ENCODE measurements around the gene SLIT1.

SLIT1 gene

GRCh38 chr10:97017474-97017903 lies 168.3 kb downstream of the SLIT1 start:
- DNase-seq = no peak

DNA sequence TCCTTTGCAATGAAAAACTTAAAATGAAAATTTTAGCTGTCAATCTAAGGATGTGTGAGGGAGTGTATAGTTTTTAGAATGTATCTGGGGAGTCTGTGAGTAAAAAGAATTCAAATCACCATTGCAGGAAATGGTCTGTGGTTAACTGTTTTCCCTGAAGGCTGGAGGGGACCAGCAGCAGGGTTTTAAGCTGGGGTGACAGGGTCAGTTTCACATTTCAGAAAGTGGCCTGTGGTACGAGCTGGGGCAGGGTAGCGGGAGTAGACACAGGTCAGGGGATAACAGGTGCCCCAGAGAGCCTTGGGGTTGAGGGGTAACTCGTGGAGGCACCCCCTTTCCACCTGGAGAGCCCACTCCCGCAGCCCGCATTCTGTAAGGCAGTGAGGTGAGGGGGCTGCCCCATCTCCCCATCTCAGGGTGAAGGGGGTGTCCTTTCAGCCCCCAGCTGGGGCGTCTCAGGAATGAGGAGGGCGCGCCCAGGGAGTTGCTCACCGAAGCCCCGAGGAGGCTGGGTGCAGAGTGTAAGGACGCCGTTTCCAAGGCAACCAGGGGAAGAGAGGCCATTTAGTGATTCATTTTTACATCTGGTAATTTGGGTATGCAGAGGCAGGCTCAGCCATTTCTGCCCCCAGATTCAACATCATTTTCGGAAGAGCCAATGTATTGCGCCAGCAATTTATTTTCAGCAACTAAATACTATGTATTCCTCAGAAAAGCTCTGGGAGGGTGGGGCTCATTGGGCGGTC lies 168.9 kb downstream of the SLIT1 start:
- no peak for DNase-seq

DNA sequence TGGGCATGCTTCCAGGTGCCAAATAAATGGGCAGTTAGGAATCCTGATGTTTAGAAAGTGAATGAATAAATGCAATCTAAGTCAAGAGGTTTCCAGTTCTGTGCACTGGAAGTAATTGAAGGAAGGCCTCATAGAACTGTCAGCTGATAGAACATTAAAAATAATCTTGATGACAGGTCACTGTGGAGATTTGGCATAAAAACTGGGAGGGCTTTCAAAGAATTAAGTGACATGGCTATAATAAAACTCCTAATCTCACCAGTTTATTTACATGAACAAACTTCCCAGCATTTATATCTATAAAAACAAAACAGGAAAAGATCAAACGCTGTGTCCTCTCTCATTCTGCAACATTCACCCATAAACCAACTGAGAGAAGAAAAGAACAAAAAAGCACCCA lies 170.5 kb downstream of the SLIT1 start:
- DNase-seq = no peak

GRCh38 chr10:97013983-97014382 lies 171.8 kb downstream of the SLIT1 start:
- no peak for DNase-seq

DNA sequence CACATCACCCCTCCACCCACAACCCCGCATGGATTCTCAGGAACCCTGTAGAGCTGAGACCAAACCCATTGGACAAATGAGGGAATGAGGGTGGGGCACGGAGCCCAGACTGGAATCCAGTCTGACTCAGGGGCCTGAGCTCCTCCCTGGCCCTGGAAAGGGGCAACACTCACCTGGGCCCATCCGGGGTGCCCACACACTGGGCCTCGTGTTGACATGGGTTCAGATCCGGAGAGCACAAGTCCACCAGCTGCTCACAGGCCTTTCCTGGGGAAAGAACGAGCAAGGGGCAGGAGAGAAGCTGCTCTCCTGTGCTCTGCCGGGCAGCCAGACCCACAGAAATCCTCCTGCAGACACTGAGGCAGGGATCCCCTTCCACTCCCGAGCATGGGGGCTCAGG lies 172.2 kb downstream of the SLIT1 start:
- no peak for DNase-seq

DNA sequence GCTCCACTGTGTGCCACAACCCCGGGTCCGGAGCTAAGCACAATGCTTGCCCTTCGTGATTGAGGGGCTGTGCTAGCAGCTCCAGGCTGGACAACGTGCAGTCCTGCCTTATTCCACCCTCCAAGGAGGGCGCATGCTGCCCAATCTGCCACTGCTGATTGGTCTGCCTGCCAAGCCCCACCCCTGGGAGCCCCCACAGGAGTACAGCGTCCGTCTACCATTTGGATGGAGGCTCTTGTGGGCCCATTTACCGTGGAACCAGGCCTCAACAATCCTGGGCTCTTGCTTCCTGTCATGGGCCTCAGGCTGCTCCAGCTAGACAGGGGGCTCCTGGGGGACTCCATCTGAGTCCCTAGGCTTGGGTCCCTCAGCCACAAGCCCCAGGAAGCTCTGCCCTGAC lies 173.3 kb downstream of the SLIT1 start:
- DNase-seq = no peak

DNA sequence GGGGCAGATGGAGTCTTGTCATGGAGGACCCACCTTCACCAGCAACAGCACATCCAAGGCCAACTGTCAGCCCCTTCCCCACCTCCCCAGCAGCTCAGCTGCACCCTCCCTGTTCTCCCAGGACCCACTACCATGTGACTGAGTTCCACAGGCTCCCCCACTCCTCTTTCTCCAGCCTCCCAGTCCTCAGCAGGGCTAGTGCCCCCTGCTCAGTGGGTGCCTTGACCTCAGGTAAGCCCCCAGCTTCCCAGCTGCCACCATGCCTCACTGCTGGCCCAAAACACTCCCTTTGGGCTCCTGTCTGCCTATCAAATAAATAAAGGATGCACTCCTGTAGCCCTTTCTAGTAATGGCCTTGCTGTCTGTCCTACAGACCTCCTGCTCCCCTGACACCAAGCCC lies 174.4 kb downstream of the SLIT1 start:
- DNase-seq = no peak

DNA sequence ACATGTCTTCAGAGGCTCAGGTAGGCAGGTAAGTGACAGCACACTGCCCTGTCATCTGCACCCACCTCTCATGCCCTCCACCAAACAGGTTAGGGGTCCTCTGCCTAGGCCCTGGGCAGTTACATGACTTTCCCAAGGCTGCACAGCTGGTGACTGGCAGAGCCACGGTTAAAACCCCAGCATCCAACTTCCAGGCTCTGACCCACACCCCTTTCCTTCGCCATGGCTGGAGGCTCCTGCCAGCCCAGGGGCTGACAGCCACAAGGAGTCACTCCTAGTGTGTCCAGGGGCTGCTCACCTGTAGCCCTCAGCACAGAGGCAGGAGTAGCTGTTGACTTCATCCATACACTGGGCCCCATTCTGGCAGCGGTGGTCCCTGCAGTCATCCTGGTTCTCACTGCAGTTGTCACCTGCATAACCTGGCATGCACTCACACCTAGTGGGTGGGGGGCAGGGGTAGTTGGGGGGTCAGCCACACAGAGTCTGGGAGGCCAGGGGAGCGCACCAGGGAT lies 175.0 kb downstream of the SLIT1 start:
- no peak for DNase-seq

- DNase-seq = peak; percentile 24
Observed at GRCh38 chr10:97007417-97007816, 178.3 kb downstream of the SLIT1 start.

DNA sequence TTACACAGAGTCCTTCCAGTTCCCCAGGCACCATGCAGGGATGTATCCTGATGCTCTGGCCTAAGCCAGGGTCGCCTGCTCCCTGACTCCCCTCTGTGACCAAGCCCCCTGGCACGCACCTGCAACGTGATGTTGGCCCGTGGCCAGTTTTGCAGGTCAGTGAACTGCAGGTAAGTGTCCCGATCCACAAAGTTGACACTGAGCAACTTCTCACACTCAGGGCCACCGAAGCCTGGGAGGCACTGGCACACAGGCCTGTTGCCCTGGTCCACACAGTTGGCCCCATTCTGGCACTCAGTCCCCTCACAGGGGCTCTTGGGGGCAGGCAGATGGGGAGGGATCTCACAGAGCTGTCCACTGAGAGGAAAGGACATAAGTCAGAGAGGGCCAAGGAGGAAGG lies 179.4 kb downstream of the SLIT1 start:
- no peak for DNase-seq

DNA sequence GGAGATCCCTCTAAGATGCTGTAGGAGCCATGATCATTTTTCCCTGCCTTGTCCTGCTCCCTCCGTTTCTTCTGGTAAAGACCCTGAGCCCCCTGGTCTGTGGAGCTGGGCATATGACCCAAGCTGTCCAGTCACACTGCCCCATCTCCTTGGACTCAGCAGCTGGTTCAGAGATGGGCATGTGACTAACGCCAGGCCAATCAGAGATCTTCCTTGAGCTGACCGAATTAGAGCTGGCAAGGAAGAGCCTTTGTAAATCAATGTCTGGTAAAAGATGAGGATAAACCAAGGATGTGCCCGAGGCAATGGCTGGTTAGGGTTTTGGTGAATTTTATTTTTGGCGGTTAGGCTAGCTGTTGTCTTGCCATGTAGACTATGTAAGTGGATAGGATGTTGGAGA lies 180.4 kb downstream of the SLIT1 start:
- DNase-seq = no peak

- no peak for DNase-seq
Observed at GRCh38 chr10:97004591-97004990, 181.2 kb downstream of the SLIT1 start.

- peak; percentile 26 for DNase-seq
Observed at GRCh38 chr10:97003804-97004201, 182.0 kb downstream of the SLIT1 start.

GRCh38 chr10:97003151-97003803 lies 182.5 kb downstream of the SLIT1 start:
- no peak for DNase-seq

DNA sequence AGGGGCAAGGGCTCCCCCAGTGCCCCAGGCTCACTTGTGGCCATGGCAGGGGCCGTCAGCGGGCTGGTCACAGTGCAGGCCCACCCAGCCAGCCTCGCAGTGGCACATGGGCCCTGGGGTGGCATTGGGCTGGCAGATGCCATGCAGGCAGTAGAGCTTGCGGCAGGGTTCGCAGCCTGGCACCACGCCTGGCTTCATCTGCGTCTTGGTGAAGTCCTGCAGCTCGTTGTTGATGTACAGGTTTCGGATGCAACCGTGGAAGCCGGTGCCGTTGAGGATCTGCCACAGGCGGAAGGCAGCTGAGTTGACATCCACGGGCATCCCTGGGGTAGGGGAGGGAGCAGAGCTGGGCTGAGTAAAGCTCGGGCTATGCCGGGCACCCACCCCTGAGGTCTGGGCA lies 183.1 kb downstream of the SLIT1 start:
- DNase-seq = no peak

GRCh38 chr10:97001183-97001991 lies 184.4 kb downstream of the SLIT1 start:
- no peak for DNase-seq

- peak; percentile 52 for DNase-seq
Observed at GRCh38 chr10:97000487-97001182, 185.1 kb downstream of the SLIT1 start.

DNA sequence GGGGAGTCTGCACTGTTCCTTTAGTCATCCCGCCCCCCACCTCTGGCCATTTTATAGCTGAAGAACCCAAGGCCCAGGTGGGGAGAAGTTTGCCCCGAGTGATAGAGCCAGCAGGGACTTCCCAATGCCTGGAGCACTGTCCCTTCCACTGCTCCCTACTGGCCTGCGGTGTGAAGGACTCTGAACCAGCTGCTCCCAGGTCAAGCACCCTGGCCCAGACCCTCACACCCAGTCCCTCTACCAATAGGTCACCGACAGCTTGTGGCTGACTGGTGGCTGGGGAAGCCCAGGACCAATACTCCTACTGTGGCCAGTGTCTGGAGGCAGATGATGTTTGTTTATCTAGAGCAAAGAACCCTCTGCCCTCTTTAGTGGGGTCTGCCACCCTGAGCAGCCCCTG lies 185.8 kb downstream of the SLIT1 start:
- no peak for DNase-seq

DNA sequence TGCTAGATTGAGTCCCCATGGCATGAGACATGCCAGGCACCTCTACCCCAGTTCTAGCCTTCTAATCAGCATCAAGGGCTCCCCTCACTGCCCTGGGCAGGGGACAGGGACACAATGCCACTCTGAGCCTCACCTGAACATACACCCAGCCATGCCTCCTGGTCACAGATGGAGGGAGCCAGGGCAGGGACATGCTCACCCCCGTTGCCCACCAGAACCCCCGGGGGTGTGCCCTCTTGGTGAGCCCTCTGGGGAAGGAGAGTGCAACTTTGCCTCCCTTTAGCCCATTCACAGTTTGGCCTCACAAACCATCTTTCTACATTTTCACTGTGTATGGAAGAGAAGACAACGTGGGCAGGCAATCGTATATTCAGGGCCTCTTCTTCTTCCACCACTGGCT lies 186.4 kb downstream of the SLIT1 start:
- no peak for DNase-seq

DNA sequence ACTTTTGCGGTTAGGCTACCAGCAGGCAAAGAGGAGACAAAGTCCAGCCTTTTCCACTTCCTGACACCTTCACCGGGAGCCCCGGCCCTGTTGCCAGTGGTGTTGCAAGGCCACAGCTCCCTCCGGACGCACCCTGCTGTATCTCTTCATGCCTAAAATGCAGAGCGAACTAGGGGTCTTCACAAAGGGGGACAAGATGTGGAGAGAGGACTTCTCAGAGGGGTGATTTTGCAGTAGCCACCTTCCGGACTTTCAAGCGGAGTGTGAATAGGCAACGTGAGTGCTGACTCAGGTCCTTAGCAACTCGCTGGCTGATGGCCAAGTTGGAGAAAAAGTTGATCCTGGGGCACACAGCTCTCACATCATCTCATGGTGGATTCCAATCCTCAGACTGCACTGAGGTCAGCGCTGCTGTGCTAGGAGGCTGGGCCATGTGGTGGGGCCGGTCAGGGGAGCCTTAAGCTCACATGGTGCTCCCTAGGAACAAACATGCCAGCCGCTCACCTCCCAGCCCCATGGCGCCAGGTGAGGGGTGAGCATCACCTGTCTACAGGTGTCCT lies 187.3 kb downstream of the SLIT1 start:
- DNase-seq = peak; percentile 80

GRCh38 chr10:96996275-96996965 lies 189.3 kb downstream of the SLIT1 start:
- DNase-seq = no peak

DNA sequence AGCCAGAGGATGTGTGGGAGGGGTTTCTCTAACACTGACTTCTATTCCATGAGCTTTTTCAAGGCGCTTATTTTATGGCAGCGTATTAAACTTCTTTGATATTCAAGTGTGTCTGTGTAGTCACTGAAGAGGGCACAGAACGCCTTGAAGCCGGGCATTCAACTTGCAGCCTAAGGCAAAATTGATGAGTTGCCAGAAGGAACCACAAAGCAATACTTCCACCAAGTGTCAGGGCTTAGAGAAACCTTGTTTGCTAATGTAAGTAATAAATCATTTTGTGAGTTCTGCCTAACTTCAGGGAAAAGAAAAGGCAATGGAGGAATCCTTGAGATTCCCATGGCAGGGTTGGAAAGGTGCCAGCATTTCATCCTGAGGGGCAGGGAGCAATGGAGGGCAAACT lies 189.9 kb downstream of the SLIT1 start:
- DNase-seq = no peak

All from DMS53 (cell line).